Measurements from ENCODE around the gene RANBP10. TPM values are rescaled to one million over a fixed set of nuclear protein-coding genes. Genes with fewer than 3 reads are reported as not detected.

Gene RANBP10
- total and polyA plus RNA-seq, 9 of the 15 experiments (the other 6 are each of a cell fraction or from before 2014, with no cell fraction given): 0.61 to 19.3 (median 5.9) TPM

DNA sequence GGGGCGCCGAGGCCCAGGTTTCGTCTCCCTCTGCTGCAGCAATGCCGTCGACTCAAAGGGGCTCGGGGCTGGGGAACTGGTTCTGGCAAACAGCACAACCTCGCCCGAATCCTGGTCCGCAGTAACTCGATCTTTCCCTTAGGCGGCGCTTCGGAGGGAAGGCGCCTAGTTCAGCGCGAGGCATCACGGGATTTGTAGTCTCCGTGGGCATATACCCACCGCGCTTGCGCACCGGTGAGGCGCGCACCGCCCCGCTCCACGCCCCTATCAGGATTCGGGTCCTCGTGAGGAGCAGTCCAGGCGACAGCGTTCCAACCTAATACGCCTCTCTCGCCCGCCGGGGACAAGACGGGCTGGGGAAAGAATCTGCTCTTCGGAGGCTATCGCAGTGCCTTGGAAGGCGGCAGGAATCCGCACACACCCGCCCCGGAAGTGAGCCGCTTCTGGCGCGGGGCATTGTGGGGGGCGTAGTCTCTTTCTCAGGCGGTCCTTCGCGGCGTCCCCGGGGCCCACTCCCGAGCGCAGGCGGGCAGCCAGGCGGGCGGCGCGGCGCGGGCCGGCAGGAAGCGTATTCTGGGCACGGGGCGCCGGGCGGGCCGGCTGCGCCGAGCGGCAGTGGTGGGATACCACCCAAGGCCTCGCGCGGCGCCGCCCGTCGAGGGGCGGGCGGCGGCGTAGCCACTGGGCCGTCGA, 35.6 kb upstream of the RANBP10 start, which contains the start of gene THAP11 (continued):
- no peak for TF ChIP-seq IRF9 (tag; IDR thresholded peaks at IDR 0.05)
- TF ChIP-seq, protein P1, sequence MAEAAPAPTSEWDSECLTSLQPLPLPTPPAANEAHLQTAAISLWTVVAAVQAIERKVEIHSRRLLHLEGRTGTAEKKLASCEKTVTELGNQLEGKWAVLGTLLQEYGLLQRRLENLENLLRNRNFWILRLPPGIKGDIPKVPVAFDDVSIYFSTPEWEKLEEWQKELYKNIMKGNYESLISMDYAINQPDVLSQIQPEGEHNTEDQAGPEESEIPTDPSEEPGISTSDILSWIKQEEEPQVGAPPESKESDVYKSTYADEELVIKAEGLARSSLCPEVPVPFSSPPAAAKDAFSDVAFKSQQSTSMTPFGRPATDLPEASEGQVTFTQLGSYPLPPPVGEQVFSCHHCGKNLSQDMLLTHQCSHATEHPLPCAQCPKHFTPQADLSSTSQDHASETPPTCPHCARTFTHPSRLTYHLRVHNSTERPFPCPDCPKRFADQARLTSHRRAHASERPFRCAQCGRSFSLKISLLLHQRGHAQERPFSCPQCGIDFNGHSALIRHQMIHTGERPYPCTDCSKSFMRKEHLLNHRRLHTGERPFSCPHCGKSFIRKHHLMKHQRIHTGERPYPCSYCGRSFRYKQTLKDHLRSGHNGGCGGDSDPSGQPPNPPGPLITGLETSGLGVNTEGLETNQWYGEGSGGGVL (CRISPR knock-in tag; IDR thresholded peaks at IDR 0.05): no peak
- TF ChIP-seq, protein P2, sequence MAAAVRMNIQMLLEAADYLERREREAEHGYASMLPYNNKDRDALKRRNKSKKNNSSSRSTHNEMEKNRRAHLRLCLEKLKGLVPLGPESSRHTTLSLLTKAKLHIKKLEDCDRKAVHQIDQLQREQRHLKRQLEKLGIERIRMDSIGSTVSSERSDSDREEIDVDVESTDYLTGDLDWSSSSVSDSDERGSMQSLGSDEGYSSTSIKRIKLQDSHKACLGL (CRISPR knock-in tag; IDR thresholded peaks at IDR 0.05; ENCODE audit: borderline replicate concordance, poor library complexity, severe bottlenecking): no peak
- peak; percentile 78; the same call in 1 of the 2 replicates for TF ChIP-seq ATF7 (IDR thresholded peaks at IDR 0.05)
- no peak for TF ChIP-seq ZC3H4 (CRISPR knock-in tag; IDR thresholded peaks at IDR 0.05; ENCODE audit: borderline replicate concordance)
- TF ChIP-seq DACH1 (IDR thresholded peaks at IDR 0.05; ENCODE audit: partially characterized antibody): no peak
- peak; percentile 73 for TF ChIP-seq ETV1 (tag; conservative IDR thresholded peaks at IDR 0.05; ENCODE audit: low read depth)
- no peak for TF ChIP-seq MTA3 (IDR thresholded peaks at IDR 0.05; ENCODE audit: borderline replicate concordance)
- TF ChIP-seq TGIF2 (CRISPR knock-in tag; IDR thresholded peaks at IDR 0.05): no peak
- no peak for TF ChIP-seq ZSCAN29 (IDR thresholded peaks at IDR 0.05)
- no peak for TF ChIP-seq SAFB2 (IDR thresholded peaks at IDR 0.05; ENCODE audit: borderline replicate concordance, low read depth, low read length, severe bottlenecking)
- no peak for TF ChIP-seq CC2D1A (IDR thresholded peaks at IDR 0.05)
- no peak for TF ChIP-seq FOXK2 (conservative IDR thresholded peaks at IDR 0.05 in 1 of 2, IDR thresholded peaks at IDR 0.05 in 1 of 2; ENCODE audit: low read depth in 2 of 2)
- no peak for TF ChIP-seq KAT8 (IDR thresholded peaks at IDR 0.05; ENCODE audit: low read depth)
- peak; percentile 71 for TF ChIP-seq USF1 (CRISPR knock-in tag; IDR thresholded peaks at IDR 0.05)
- TF ChIP-seq SIN3B (IDR thresholded peaks at IDR 0.05; ENCODE audit: low read depth): peak; percentile 71
- TF ChIP-seq RFX1 (IDR thresholded peaks at IDR 0.05): no peak
- TF ChIP-seq RBM17 (IDR thresholded peaks at IDR 0.05; ENCODE audit: borderline replicate concordance, low read depth, low read length): no peak
- no peak for TF ChIP-seq C11orf30 (IDR thresholded peaks at IDR 0.05; ENCODE audit: low read depth)
- TF ChIP-seq JUND (IDR thresholded peaks at IDR 0.05; ENCODE audit: borderline replicate concordance, low read depth, low read length): peak; percentile 13; the same call in 1 of the 2 replicates
- TF ChIP-seq JUND (tag; IDR thresholded peaks at IDR 0.05; ENCODE audit: borderline replicate concordance, low read depth, low read length): no peak
- no peak for TF ChIP-seq HNRNPK (IDR thresholded peaks at IDR 0.05; ENCODE audit: low read depth, low read length, poor library complexity, severe bottlenecking)
- TF ChIP-seq ELK3 (CRISPR knock-in tag; IDR thresholded peaks at IDR 0.05): no peak
